IPS-18a (cell line): ENCODE results near the gene IFRD1.

Experiments used
- H3K27ac ChIP-seq: one replicate; pipeline ENCODE4 v1.5.1; 2013; ENCODE audit warnings: low read length
- H3K27me3 ChIP-seq: one replicate; pipeline ENCODE4 v1.6.1; 2013; ENCODE audit warnings: mild to moderate bottlenecking, low read length; ENCODE audit not compliant: control insufficient read depth, insufficient read depth
- H3K36me3 ChIP-seq: one replicate; pipeline ENCODE4 v1.6.1; 2013; ENCODE audit warnings: low read depth, low read length; ENCODE audit not compliant: control insufficient read depth
- H3K4me1 ChIP-seq: one replicate; pipeline ENCODE4 v1.6.1; 2013; ENCODE audit warnings: low read depth, low read length; ENCODE audit not compliant: control insufficient read depth
- H3K4me3 ChIP-seq: one replicate; pipeline ENCODE4 v1.5.1; 2013; ENCODE audit warnings: low read length
- H3K9ac ChIP-seq: one replicate; pipeline ENCODE4 v1.6.1; 2013; ENCODE audit warnings: mild to moderate bottlenecking, low read length, moderate library complexity
- H3K9me3 ChIP-seq: one replicate; pipeline ENCODE4 v1.6.1; 2013; ENCODE audit warnings: low read depth, low read length; ENCODE audit not compliant: control insufficient read depth

IFRD1 gene

GRCh38 chr7:112449902-112450806 lies at the start of gene IFRD1:
TSS of gene IFRD1 (plus strand) at chr7:112450460. CDS start at chr7:112450689, 229 bp downstream.
- peak within 1 kb of the TSS; percentile 96 for H3K4me3 ChIP-seq
- H3K27me3 ChIP-seq, result no peaks in the 10 kb centered on the region
- H3K9me3 ChIP-seq, result no peaks in the 10 kb centered on the region
- peak within 1 kb of the TSS; percentile 85 for H3K27ac ChIP-seq
- peaks cover 15% of the 10 kb centered on the region for H3K4me1 ChIP-seq
- H3K9ac ChIP-seq, result peak within 1 kb of the TSS; percentile 95
- H3K36me3 ChIP-seq, result no peaks in the 10 kb centered on the region

- Histone ChIP-seq H3K4me3 (no peak overlapping the region), H3K9ac (no peak overlapping the region), H3K36me3 (no peaks in the 10 kb centered on the region), H3K27ac (no peak overlapping the region), H3K4me1 (no peaks in the 10 kb centered on the region), H3K27me3 (no peaks in the 10 kb centered on the region), H3K9me3 (no peaks in the 10 kb centered on the region)
Observed at GRCh38 chr7:112404321-112404720, 45.9 kb upstream of the IFRD1 start.

- Histone ChIP-seq H3K4me1 (no peaks in the 10 kb centered on the region), H3K27me3 (no peaks in the 10 kb centered on the region)
Observed at GRCh38 chr7:112405286-112405685, 45.0 kb upstream of the IFRD1 start.

GRCh38 chr7:112407261-112407660 lies 43.0 kb upstream of the IFRD1 start:
- Histone ChIP-seq H3K9me3 (no peaks in the 10 kb centered on the region), H3K4me3 (no peak overlapping the region), H3K27me3 (no peaks in the 10 kb centered on the region), H3K36me3 (no peaks in the 10 kb centered on the region), H3K9ac (no peak overlapping the region), H3K4me1 (no peaks in the 10 kb centered on the region), H3K27ac (no peak overlapping the region)

More at GRCh38 chr7:112405286-112405685, 45.0 kb upstream of the IFRD1 start:
- Histone ChIP-seq H3K36me3 (no peaks in the 10 kb centered on the region), H3K9ac (no peak overlapping the region), H3K9me3 (no peaks in the 10 kb centered on the region), H3K27ac (no peak overlapping the region), H3K4me3 (no peak overlapping the region)

- H3K27ac ChIP-seq, result no peak overlapping the region
- H3K4me1 ChIP-seq, result no peaks in the 10 kb centered on the region
- no peaks in the 10 kb centered on the region for H3K9me3 ChIP-seq
- no peak overlapping the region for H3K4me3 ChIP-seq
- no peak overlapping the region for H3K9ac ChIP-seq
- no peaks in the 10 kb centered on the region for H3K36me3 ChIP-seq
- no peaks in the 10 kb centered on the region for H3K27me3 ChIP-seq
Observed at GRCh38 chr7:112410092-112410491, 40.2 kb upstream of the IFRD1 start.

GRCh38 chr7:112411186-112411795 lies 39.0 kb upstream of the IFRD1 start:
- Histone ChIP-seq H3K4me1 (peaks cover 5% of the 10 kb centered on the region), H3K27ac (no peak overlapping the region), H3K9me3 (no peaks in the 10 kb centered on the region), H3K4me3 (no peak overlapping the region), H3K36me3 (no peaks in the 10 kb centered on the region), H3K27me3 (no peaks in the 10 kb centered on the region), H3K9ac (no peak overlapping the region)

GRCh38 chr7:112414855-112415490 lies 35.3 kb upstream of the IFRD1 start:
- H3K9ac ChIP-seq, result no peak overlapping the region
- no peak overlapping the region for H3K27ac ChIP-seq
- peaks cover 5% of the 10 kb centered on the region for H3K4me1 ChIP-seq
- H3K9me3 ChIP-seq, result no peaks in the 10 kb centered on the region
- no peak overlapping the region for H3K4me3 ChIP-seq
- H3K36me3 ChIP-seq, result no peaks in the 10 kb centered on the region
- no peaks in the 10 kb centered on the region for H3K27me3 ChIP-seq

GRCh38 chr7:112416127-112416526 lies 34.1 kb upstream of the IFRD1 start:
- H3K36me3 ChIP-seq, result no peaks in the 10 kb centered on the region
- peaks cover 9% of the 10 kb centered on the region for H3K4me1 ChIP-seq
- H3K4me3 ChIP-seq, result no peak overlapping the region
- H3K27me3 ChIP-seq, result no peaks in the 10 kb centered on the region
- H3K9ac ChIP-seq, result no peak overlapping the region
- H3K27ac ChIP-seq, result no peak overlapping the region
- H3K9me3 ChIP-seq, result no peaks in the 10 kb centered on the region

GRCh38 chr7:112419543-112420130 lies 30.6 kb upstream of the IFRD1 start:
- Histone ChIP-seq H3K9me3 (no peaks in the 10 kb centered on the region), H3K9ac (no peak overlapping the region), H3K4me1 (peaks cover 32% of the 10 kb centered on the region), H3K4me3 (no peak overlapping the region), H3K27me3 (no peaks in the 10 kb centered on the region), H3K36me3 (no peaks in the 10 kb centered on the region), H3K27ac (no peak overlapping the region)

GRCh38 chr7:112420236-112420861 lies 29.9 kb upstream of the IFRD1 start:
- H3K9ac ChIP-seq, result no peak overlapping the region

More at GRCh38 chr7:112420236-112420861, 29.9 kb upstream of the IFRD1 start:
- H3K27ac ChIP-seq, result no peak overlapping the region
- H3K27me3 ChIP-seq, result no peaks in the 10 kb centered on the region
- no peak overlapping the region for H3K4me3 ChIP-seq
- no peaks in the 10 kb centered on the region for H3K36me3 ChIP-seq
- H3K4me1 ChIP-seq, result peaks cover 31% of the 10 kb centered on the region
- no peaks in the 10 kb centered on the region for H3K9me3 ChIP-seq
